ENCODE measurements around the gene MTFP1.

- TF ChIP-seq POLR2AphosphoS5 (IDR thresholded peaks at IDR 0.05; ENCODE audit: insufficient read depth in 1 of 2, low read depth in 1 of 2) (peak in 1 of 2 donors; percentile 56), CTCF (IDR thresholded peaks at IDR 0.05) (peak in 2 of 3 experiments; percentile 35 to 37), POLR2A (IDR thresholded peaks at IDR 0.05) (no peak)
Observed at GRCh38 chr22:30426388-30427353, 1.1 kb downstream of the MTFP1 start.
